ENCODE data around the gene FAM43B.

Gene FAM43B

DNA sequence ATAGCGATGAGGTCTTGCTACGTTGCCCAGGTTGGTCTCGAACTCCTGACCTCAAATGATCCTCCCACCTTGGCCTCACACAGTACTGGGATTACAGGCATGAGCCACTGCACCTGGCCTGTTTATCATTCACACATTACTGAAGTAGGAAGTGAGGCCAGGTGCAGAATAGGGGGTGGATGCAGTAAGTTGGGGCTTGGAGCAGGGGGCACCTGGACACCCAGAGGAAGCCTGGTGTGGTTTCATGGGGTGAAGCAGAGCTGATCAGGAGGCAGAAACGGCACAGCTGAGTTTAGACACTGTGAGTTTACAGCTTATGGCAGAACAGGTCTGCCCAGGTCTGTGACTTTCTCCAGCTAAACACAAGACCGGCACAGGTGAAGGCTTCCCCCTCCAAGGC is 41.4 kb downstream of the FAM43B start:
- DNase-seq: no peak

DNA sequence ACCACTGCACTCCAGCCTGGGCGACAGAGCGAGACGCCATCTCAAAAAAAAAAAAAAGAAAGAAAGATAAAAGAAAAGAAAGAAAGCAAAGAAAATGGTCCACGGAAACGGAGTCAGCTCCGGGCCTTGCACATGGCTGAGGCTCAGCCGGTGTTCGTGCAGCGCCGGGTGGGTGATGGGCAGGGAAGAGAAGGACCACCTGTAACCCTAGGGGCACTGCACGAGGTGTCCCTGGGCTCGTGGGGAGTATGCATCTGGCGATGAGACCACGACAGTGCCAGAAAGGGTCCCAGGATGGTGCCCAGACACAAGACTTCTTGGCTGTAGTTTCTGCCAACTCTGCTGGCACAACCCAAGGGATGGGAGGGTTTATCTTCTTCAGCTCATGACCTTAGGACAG is 42.4 kb downstream of the FAM43B start:
- no peak for DNase-seq

DNA sequence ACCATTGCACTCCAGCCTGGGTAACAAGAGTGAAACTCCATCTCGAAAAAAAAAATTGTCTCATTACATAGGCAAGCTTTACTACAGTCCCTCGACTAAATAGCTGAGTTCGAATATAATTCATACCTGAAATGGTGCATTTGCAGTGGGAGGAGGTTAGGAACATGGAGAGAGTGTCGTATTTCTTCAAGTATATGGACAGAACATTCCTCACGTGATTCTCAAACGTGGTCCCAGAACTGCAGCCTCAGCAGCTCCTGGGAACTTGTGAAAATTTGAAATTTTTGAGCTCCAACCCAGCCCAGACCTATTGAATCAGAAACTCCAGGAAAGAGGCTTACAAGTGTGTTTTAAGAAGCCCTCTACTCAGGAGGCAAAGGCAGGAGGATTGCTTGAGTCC is 43.7 kb downstream of the FAM43B start:
- DNase-seq: no peak

DNA sequence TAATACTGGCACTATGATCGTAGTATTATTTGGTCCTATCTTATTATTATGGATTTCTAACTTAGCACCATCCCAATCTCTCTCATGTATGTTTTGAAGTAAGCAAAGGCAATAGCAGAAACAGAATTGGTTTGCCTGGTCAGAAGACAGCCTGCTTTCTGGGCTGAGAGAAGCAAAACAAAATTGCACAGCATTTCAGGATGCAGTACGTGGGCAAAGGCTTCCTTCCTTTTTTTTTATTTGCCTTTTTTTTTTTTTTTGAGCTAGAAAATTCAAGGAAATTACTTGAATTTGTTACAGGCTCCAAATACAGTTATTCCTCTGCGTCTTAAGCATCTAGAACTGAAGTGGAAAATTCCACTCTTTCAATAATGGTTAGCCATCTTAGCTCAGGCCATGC is 45.3 kb downstream of the FAM43B start:
- DNase-seq: no peak

DNA sequence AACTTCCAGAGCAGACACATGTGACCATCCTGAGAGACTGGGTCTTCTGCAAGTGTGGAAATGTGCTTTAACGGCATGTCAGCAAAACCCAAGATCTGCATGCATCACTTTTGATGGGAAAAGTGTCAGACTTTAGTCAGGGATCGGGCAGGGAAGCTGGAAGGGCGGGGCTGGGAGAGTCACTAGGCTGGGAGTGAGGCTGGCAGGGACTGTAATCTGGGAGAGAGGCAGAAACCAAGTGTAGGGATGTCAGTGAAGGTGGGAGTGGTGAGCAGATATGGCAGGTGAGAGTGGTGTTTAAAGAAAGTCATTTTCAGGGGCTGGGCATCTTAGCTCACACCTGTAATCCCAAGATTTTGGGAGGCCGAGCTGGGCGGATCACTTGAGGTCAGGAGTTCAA is 47.8 kb downstream of the FAM43B start:
- DNase-seq: no peak

DNA sequence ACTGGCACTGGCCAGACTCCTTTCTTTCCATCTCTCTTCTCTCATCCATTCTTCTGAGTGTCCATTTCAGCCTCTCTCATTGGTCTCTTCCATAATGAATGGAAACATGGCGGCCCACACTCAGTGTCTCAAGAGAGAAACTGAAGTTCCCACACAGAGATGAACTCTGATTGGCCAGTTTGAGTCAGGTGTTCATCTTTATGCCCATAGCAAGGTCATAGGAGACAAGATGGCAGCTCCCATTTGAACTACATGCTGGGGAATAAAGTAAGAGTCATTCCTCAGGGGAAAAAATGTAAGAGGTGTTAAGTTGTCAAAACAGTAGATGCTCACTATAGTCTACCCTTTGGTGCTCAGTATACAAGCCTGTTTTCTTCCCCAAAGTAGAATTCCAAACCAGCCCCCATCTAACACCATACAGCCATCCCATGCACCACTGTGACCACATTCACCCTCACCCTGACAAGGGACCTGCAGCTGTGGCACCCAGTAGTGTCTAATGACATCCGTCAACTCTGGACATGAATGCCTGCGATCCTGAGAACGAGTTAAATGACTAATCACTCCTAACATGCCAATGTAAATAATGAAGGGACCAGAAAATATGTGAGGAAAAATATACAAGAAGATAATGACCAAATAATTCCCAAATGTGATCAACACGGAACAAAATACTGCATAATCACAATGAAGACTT is 48.9 kb downstream of the FAM43B start:
- no peak for DNase-seq

DNA sequence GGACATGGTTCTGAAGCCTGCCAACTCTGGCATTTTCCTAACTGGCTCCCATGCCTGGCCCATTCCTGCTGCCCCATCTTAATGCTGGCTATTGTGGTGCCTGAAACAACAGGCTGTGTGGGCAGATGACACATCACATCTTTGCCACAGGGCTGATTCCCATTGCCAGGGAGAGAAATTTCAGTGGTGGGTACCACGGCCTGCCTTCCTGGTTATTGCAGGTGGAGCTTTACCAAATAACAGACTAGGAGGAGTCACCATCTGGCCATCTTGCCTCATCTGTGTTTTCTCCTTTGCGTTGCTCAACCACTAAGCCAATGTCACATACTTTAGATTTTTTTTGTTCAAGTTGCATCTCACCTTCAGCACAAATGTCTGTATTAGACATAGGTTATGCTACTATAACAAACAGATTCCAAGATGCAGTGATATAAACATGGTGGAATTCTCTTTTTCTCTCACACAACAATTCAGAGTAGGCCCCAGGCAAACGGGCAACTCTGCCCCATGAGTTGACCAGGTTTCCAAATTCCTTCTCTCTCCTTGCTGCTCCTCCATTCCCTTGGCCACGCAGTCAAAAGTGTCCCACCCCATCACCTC is 50.6 kb downstream of the FAM43B start:
- DNase-seq: no peak

DNA sequence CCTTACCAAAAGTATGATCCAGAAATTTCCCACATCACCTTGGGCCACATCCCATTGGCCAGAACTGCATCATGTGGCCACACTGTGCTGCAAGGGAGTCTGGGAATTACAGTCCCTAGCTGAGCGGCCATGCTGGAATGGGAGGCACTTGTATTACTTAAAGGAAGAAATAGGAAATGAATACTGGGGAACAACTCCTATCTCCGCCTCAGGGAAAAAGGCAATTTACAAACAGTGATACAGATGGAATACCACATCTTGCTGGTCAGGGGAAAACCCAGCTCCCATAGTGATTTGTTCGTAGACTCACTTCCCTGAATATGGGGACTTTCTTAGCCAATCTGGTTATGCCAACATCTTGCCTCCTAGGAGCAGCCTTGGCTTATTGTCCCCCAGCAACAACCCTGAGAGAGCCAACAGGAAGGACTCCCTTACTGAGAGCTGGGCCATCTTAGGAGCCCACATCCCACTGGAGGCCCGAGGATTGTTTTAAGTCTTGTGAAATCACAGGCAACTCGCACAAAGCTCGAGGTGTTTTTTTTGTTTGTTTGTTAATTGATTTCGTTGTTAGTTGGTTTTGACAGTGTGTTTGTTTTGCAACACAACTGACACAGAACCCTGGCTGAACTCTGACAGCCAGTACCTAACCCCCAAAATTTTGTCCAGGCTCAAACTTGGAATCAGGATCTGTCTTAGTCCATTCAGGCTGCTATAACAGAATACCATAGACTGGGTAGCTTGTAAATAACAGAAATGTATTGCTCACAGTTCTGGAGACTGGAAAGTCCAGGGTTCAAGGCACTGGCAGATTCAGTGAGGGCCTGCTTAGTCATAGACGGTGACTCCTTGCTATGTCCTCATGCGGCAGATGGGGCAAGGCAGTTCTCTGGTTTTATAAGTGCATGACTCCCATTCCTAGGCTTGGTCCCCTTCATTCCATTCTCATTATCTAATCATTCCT is 51.4 kb downstream of the FAM43B start:
- DNase-seq: no peak

Measured in NCI-H1436 (cell line).